ENCODE measurements around the gene PTPRN2. TPM values are rescaled to one million over a fixed set of nuclear protein-coding genes. Genes with fewer than 3 reads are reported as not detected.

Gene PTPRN2
- total and polyA plus RNA-seq, 3 experiments from 2014 or later = 0.33 to 1.2 (median 0.42) TPM

DNA sequence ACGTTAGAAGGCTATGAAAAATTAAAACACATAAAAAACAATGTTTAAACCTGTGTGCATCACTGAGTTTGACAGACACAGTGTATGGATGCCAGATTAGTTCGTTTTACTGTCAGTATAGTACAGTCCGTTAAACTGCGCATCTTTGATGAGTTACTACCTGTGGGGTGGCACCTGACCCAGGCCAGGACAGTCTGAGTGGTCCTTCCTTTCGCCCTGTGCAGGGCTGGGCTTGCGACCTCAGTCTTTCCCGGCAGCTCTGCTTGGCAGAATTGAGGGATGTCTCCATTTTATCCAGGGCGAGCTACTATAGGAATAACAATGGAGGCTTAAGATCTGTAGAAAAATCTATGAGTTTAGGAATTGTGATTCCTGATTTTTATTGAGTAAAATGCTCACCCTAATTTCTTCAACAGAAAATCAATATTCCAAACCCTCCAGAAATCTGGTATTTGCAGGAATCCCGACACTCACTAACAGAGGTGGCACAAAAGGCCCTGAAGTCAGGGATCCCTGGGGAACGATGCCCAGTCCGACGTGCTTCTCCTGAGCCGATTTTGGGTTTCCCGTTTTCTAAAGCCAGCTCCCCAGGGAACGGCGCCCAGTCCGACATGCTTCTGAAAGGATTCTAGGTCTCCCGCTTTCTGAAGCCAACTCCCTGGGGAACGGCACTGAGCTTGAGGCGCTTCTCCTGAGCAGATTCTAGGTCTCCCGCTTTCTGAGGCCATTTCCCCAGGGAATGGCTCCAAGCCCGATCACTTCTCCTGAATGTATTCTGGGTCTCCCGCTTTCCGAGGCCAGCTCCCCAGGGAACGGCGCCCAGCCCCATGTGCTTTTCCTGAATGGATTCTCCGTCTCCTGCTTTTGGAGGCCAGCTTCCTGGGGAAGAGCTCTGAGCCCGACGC lies 873.2 kb downstream of the PTPRN2 start:
- H3K27ac Mint-ChIP-seq = no peak overlapping the region
- no peaks in the 10 kb centered on the region for H3K36me3 ChIP-seq (ENCODE audit: insufficient read depth, low read length)
- no peak overlapping the region for H3K27ac ChIP-seq (ENCODE audit: low read depth, low read length)
- H3K4me1 Mint-ChIP-seq = no peaks in the 10 kb centered on the region
- no peak overlapping the region for H3K4me3 Mint-ChIP-seq
- no peaks in the 10 kb centered on the region for H3K27me3 ChIP-seq (ENCODE audit: insufficient read depth, low read length, poor library complexity, severe bottlenecking)
- H3K9me3 Mint-ChIP-seq = no peaks in the 10 kb centered on the region
- peak in 1 of 5 donors; percentile 34 for DNase-seq
- no peak overlapping the region for H3K4me3 ChIP-seq (ENCODE audit: low read length)
- H3K27me3 Mint-ChIP-seq = peaks cover 0 to 1% of the 10 kb centered on the region in 2 donors
- no peaks in the 10 kb centered on the region for H3K36me3 Mint-ChIP-seq
- POLR2A ChIA-PET = no interaction called here
- CTCF ChIA-PET = interaction anchor here (1.4 kb wide), 1 partner anchor 282 kb away, joined by 4 read pairs; no protein-coding TSS in a partner anchor
- no peaks in the 10 kb centered on the region for H3K9me3 ChIP-seq (ENCODE audit: low read length)
- no peaks in the 10 kb centered on the region for H3K4me1 ChIP-seq (ENCODE audit: insufficient read depth, low read length)

DNA sequence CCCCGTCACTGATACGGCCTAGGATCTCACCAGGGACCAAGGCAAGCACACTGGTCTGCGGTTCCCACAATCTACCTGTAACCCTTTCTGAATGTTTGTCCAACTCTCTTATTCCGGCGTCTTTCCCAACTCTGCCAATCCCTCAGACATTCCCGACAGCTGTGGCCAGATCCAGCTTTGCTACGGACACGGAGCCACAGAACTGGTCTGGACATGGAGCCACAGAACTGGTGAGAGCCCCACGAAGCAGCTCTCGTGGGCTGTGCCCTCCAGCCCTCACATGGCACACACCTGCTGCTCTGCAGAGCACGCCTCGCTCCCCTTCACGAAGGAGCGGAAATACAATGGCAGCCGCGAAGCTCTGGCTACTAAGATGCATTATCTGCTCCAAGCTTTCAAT lies 874.0 kb downstream of the PTPRN2 start:
- ChIA-PET CTCF (interaction anchor here (1.4 kb wide), 1 partner anchor 281 kb away, joined by 4 read pairs; no protein-coding TSS in a partner anchor), POLR2A (no interaction called here)
- Mint-ChIP-seq H3K9me3 (no peaks in the 10 kb centered on the region), H3K36me3 (no peaks in the 10 kb centered on the region), H3K27ac (no peak overlapping the region), H3K27me3 (peaks cover 5 to 7% of the 10 kb centered on the region in 2 donors), H3K4me3 (no peak overlapping the region), H3K4me1 (no peaks in the 10 kb centered on the region)
- peak in 1 of 5 donors; percentile 10 for DNase-seq
- Histone ChIP-seq H3K4me3 (ENCODE audit: low read length) (no peak overlapping the region), H3K27me3 (ENCODE audit: insufficient read depth, low read length, poor library complexity, severe bottlenecking) (no peaks in the 10 kb centered on the region), H3K27ac (ENCODE audit: low read depth, low read length) (no peak overlapping the region), H3K4me1 (ENCODE audit: insufficient read depth, low read length) (no peaks in the 10 kb centered on the region), H3K36me3 (ENCODE audit: insufficient read depth, low read length) (no peaks in the 10 kb centered on the region), H3K9me3 (ENCODE audit: low read length) (no peaks in the 10 kb centered on the region)

DNA sequence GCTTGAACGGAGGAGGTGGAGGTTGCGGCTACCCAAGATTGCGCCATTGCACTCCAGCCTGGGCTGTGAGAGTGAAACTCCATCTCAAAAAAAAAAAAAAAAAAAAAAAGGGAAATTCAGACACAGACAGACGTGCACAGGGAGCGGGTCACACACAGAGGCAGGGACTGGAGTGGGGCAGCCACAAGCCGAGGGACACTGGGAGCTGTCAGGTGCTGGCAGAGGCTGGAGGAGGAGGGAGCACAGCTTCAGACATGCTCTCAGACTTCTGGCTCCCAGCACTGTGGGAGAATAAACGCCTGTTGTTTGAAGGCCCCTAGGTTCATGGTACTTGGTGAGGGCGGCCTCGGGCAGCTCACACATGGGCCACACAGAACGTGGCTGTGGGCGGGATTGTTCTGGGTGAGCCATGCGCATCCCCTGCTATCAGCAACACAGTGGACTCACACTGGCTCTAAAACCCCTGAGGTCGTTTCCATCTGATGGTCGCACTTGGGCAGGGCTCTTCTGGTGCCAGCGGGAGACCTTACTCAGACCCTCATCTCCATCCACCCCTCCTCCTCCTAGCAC lies 874.9 kb downstream of the PTPRN2 start:
- DNase-seq = peak in 1 of 5 donors; percentile 16
- Mint-ChIP-seq H3K4me1 (no peaks in the 10 kb centered on the region), H3K36me3 (no peaks in the 10 kb centered on the region), H3K27ac (no peak overlapping the region), H3K4me3 (no peak overlapping the region), H3K9me3 (no peaks in the 10 kb centered on the region), H3K27me3 (peaks cover 7% of the 10 kb centered on the region in 2 donors)
- Histone ChIP-seq H3K27me3 (ENCODE audit: insufficient read depth, low read length, poor library complexity, severe bottlenecking) (no peaks in the 10 kb centered on the region), H3K27ac (ENCODE audit: low read depth, low read length) (no peak overlapping the region), H3K36me3 (ENCODE audit: insufficient read depth, low read length) (no peaks in the 10 kb centered on the region), H3K9me3 (ENCODE audit: low read length) (no peaks in the 10 kb centered on the region), H3K4me1 (ENCODE audit: insufficient read depth, low read length) (no peaks in the 10 kb centered on the region), H3K4me3 (ENCODE audit: low read length) (no peak overlapping the region)
- ChIA-PET POLR2A (no interaction called here), CTCF (no interaction called here)

DNA sequence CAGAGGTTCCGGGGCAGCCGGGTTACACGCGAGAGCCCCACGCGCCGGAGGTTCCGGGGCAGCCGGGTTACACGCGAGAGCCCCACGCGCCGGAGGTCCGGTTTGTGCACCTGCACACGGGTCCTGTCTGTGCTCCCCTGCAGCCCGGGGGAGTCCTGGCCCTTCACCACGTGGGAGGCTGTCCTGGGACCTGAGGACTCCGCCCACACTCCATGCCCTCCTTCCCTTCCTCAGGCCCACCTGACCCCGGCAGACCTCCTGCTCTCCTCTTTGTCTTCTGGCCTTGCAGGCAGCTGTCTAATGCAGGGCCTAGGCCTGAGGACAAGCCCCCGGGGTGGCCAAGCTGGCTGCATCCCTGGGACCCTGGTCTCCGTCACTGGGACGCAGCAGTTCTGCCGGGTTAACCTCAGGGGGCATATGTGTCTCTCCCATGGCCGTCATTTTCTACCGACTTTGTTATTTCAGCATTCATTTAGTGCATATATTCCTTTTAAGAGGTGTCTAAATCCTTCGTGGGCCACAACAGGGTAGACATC lies 876.2 kb downstream of the PTPRN2 start:
- no peak overlapping the region for H3K4me3 ChIP-seq (ENCODE audit: low read length)
- no peaks in the 10 kb centered on the region for H3K9me3 ChIP-seq (ENCODE audit: low read length)
- no peak overlapping the region for H3K4me3 Mint-ChIP-seq
- peaks cover 11 to 14% of the 10 kb centered on the region in 2 donors for H3K27me3 Mint-ChIP-seq
- no peaks in the 10 kb centered on the region for H3K4me1 ChIP-seq (ENCODE audit: insufficient read depth, low read length)
- no peak overlapping the region for H3K27ac Mint-ChIP-seq
- no peaks in the 10 kb centered on the region for H3K36me3 Mint-ChIP-seq
- no peak overlapping the region for H3K27ac ChIP-seq (ENCODE audit: low read depth, low read length)
- no peaks in the 10 kb centered on the region for H3K4me1 Mint-ChIP-seq
- POLR2A ChIA-PET = no interaction called here
- no peaks in the 10 kb centered on the region for H3K9me3 Mint-ChIP-seq
- DNase-seq = peak in 1 of 5 donors; percentile 25
- H3K27me3 ChIP-seq (ENCODE audit: insufficient read depth, low read length, poor library complexity, severe bottlenecking) = peaks cover 6% of the 10 kb centered on the region
- H3K36me3 ChIP-seq (ENCODE audit: insufficient read depth, low read length) = no peaks in the 10 kb centered on the region
- CTCF ChIA-PET = no interaction called here

DNA sequence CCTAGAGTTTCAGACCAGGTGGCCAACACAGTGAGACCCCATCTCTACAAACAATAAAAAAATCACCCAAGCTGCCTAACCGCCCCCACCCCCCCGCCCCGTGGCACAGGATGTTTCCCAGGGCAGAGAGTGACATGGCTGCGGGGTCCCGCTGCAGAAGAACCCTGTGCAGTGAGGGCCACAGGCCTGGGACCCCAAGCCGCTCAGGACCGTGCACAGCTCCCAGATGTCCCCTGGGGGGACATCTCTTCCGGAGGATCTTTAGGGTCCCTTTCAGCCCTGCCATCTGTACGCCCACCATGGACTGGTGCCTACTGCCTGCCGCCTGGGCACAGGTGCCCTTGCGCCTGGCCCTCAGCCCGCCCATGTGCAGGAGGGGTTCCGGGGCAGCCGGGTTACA lies 877.2 kb downstream of the PTPRN2 start:
- Mint-ChIP-seq H3K27ac (no peak overlapping the region), H3K27me3 (peaks cover 14% of the 10 kb centered on the region in 2 donors), H3K4me1 (no peaks in the 10 kb centered on the region), H3K9me3 (no peaks in the 10 kb centered on the region), H3K4me3 (no peak overlapping the region), H3K36me3 (no peaks in the 10 kb centered on the region)
- CTCF ChIA-PET = no interaction called here
- H3K27ac ChIP-seq (ENCODE audit: low read depth, low read length) = no peak overlapping the region
- H3K36me3 ChIP-seq (ENCODE audit: insufficient read depth, low read length) = no peaks in the 10 kb centered on the region
- no peak overlapping the region for H3K4me3 ChIP-seq (ENCODE audit: low read length)
- POLR2A ChIA-PET = no interaction called here
- peak in 1 of 5 donors; percentile 17 for DNase-seq
- H3K27me3 ChIP-seq (ENCODE audit: insufficient read depth, low read length, poor library complexity, severe bottlenecking) = peaks cover 6% of the 10 kb centered on the region
- H3K9me3 ChIP-seq (ENCODE audit: low read length) = no peaks in the 10 kb centered on the region
- no peaks in the 10 kb centered on the region for H3K4me1 ChIP-seq (ENCODE audit: insufficient read depth, low read length)

DNA sequence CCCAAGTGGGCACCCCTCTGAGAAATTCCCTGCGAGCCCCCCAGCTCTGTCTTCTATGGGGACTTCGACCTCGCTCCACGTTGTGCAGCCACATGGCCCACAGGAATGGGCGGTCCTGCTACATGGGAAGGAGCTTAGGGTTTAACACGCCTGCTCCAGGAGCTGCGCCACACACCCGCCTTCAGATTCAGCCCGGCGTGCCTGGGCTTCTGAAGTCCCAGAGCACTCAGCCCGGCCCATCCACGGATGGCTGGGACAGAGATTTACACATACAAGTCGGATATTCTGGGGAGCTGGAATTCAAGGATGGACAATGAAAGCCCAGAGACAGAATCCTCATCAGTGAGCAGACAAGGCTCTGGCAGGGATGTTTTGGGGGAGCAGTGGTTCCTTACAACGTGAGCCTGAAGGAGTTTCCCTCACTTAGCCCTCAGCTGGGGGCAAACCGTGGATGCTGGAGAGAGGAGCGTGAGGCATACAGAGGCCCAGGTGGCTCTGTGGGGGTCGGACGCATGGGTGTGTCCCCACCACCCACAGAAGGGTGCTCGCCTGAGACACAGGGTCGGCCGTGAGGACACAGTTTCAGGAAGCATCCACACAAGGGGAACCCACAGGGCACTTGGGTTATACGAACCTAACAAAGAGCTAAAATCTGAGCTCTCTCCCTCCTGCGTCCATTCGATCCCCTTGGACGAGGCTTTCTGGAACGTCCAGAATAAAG lies 877.9 kb downstream of the PTPRN2 start:
- Histone ChIP-seq H3K4me3 (ENCODE audit: low read length) (no peak overlapping the region), H3K27me3 (ENCODE audit: insufficient read depth, low read length, poor library complexity, severe bottlenecking) (peaks cover 6% of the 10 kb centered on the region), H3K36me3 (ENCODE audit: insufficient read depth, low read length) (no peaks in the 10 kb centered on the region), H3K4me1 (ENCODE audit: insufficient read depth, low read length) (no peaks in the 10 kb centered on the region), H3K9me3 (ENCODE audit: low read length) (no peaks in the 10 kb centered on the region), H3K27ac (ENCODE audit: low read depth, low read length) (no peak overlapping the region)
- no peaks in the 10 kb centered on the region for H3K9me3 Mint-ChIP-seq
- DNase-seq = peak in 1 of 5 donors; percentile 9
- ChIA-PET POLR2A (no interaction called here), CTCF (no interaction called here)
- H3K4me3 Mint-ChIP-seq = no peak overlapping the region
- H3K27ac Mint-ChIP-seq = no peak overlapping the region
- H3K36me3 Mint-ChIP-seq = no peaks in the 10 kb centered on the region
- peaks cover 13 to 16% of the 10 kb centered on the region in 2 donors for H3K27me3 Mint-ChIP-seq
- no peaks in the 10 kb centered on the region for H3K4me1 Mint-ChIP-seq

- DNase-seq = peak in 1 of 5 donors; percentile 21
- ChIA-PET POLR2A (no interaction called here), CTCF (no interaction called here)
- no peak overlapping the region for H3K27ac Mint-ChIP-seq
- peaks cover 17 to 23% of the 10 kb centered on the region in 2 donors for H3K27me3 Mint-ChIP-seq
- no peaks in the 10 kb centered on the region for H3K4me1 Mint-ChIP-seq
- H3K4me3 Mint-ChIP-seq = no peak overlapping the region
- Histone ChIP-seq H3K4me3 (ENCODE audit: low read length) (no peak overlapping the region), H3K9me3 (ENCODE audit: low read length) (no peaks in the 10 kb centered on the region), H3K4me1 (ENCODE audit: insufficient read depth, low read length) (no peaks in the 10 kb centered on the region), H3K27me3 (ENCODE audit: insufficient read depth, low read length, poor library complexity, severe bottlenecking) (peaks cover 6% of the 10 kb centered on the region), H3K27ac (ENCODE audit: low read depth, low read length) (no peak overlapping the region), H3K36me3 (ENCODE audit: insufficient read depth, low read length) (no peaks in the 10 kb centered on the region)
- no peaks in the 10 kb centered on the region for H3K36me3 Mint-ChIP-seq
- H3K9me3 Mint-ChIP-seq = no peaks in the 10 kb centered on the region
These were observed 878.7 kb downstream of the PTPRN2 start for GRCh38 chr7:157708919-157709295.

Measured in CD8-positive, alpha-beta memory T cell (primary cell).